ENCODE measurements around the gene EFNA1.
A peak's percentile ranks its signal among the peaks of the same experiment; 100 is the strongest.
"Not testable (repeated sequence)": the region's sequence is repeated elsewhere in the genome, so short reads cannot be mapped to it uniquely, and the experiment has no call there.

Gene EFNA1

GRCh38 chr1:155160128-155160527 lies 32.5 kb downstream of the EFNA1 start:
- no peak for DNase-seq

GRCh38 chr1:155162631-155163030 lies 35.0 kb downstream of the EFNA1 start:
- DNase-seq, result not testable (repeated sequence)

- DNase-seq, result not testable (repeated sequence)
Observed at GRCh38 chr1:155163785-155164184, 36.1 kb downstream of the EFNA1 start.

DNA sequence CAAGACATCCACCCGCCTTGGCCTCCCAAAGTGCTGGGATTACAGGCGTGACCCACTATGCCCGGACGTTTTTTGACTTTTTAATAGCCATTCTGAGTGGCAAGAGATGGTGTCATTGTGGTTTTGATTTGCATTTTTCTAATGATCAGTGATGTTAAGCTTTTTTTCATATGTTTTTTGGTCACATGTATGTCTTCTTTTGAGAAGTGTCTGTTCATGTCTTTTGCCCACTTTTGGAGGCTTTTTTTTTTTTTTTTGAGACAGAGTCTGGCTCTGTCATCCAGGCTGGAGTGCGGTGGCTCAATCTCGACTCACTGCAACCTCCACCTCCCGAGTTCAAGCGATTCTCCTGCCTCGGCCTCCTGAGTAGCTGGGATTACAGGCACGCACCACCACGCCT lies 36.9 kb downstream of the EFNA1 start:
- not testable (repeated sequence) for DNase-seq

DNA sequence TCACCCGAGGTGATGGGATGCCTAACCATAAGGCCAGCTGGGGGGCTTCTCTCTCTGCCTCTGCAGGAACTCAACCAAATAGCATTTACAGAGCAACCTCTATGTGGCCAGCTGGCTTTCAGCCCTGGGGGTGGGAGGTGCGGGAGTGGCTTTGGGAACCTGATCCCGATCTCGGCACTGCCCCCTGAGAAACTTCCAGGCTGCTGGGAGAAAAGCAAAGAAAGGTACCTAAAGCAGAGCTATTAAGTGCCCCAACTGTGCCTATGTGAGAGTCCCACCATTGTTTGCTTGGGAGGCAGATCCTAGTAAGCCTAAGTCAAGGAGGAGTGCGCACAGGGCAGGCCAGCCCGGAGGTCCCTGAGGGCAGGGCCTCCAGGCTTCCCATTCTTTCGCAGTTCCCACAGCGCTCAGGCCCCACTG lies 38.4 kb downstream of the EFNA1 start:
- no peak for DNase-seq

- no peak for DNase-seq
Observed at GRCh38 chr1:155166471-155167165, 38.9 kb downstream of the EFNA1 start.

GRCh38 chr1:155167166-155168104 lies 39.8 kb downstream of the EFNA1 start:
- peak; percentile 28 to 54 for DNase-seq

DNA sequence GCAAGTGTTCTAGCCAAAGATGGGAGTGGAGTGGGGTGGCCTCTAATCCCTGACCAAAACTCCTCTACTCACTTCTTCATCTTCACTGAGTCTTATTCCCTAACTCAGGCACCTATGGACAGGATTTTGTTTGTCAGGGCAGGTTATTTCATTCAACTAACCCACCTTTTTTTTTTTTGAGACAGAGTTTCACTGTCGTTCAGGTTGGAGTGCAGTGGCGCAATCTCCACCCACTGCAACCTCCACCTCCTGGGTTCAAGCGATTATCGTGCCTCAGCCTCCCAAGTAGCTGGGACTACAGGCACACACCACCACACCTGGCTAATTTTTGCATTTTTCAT lies 40.4 kb downstream of the EFNA1 start:
- DNase-seq, result not testable (repeated sequence)

GRCh38 chr1:155168456-155169210 lies 41.0 kb downstream of the EFNA1 start:
- DNase-seq, result no peak

- no peak for DNase-seq
Observed at GRCh38 chr1:155169541-155169940, 41.9 kb downstream of the EFNA1 start.

GRCh38 chr1:155170101-155170785 lies 42.6 kb downstream of the EFNA1 start:
- no peak for DNase-seq

DNA sequence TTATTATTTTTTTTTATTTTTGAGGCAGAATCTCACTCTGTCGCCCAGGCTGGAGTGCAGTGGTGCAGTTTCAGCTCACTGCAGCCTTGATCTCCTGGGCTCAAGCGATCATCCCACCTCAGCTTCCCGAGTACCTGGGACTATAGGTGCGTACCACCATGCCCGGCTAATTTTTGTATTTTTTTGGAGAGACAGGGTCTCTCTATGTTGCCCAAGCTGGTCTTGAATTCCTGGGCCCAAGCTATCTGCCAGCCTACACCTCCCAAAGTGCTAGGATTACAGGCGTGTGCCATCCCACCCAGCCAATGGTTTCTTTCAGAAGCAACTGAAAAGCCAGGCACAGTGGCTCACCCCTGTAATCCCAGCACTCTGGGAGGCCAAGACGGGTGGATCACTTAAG lies 43.1 kb downstream of the EFNA1 start:
- DNase-seq, result no peak

DNA sequence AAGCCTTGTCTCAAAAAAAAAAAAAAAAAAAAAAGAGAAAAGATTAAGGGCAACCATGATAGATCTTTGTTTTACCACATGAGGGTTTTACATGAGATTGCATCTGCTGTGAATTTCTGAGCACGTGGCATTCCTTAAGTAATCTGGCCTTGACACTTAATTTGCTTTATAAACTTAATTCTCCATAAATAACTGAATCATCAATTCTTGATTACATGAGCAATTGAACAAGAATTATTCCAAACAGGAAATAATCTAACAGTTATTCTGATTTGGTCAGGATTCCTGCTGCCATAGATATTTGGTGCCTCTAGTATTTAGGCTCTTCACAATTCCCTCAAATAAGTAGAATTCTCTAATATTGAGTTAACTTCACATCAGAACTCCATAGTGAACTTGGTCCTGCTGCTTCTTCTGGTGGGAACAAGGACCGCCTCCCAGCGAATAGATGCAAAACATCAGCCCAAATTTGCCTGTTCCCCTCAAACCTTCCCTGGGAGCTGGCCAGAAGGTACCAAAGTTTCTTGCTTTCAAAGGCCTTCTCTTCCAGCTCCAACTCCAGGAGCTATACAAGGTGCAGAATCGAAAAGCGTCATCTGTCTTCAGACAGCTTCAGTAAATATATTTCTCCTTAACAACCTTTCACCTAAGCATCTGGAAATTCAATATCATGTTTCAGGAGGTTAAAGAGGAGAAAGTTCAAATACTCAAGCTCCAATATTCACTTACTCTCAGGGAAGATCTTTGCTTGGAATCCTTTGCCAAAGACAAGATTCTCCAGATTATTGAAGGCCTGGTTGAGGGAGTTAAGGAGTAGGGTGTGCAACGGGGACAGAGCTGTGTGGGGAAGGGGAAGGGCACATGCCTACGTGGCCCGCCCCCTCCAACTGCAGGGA lies 44.4 kb downstream of the EFNA1 start:
- DNase-seq, result no peak

DNA sequence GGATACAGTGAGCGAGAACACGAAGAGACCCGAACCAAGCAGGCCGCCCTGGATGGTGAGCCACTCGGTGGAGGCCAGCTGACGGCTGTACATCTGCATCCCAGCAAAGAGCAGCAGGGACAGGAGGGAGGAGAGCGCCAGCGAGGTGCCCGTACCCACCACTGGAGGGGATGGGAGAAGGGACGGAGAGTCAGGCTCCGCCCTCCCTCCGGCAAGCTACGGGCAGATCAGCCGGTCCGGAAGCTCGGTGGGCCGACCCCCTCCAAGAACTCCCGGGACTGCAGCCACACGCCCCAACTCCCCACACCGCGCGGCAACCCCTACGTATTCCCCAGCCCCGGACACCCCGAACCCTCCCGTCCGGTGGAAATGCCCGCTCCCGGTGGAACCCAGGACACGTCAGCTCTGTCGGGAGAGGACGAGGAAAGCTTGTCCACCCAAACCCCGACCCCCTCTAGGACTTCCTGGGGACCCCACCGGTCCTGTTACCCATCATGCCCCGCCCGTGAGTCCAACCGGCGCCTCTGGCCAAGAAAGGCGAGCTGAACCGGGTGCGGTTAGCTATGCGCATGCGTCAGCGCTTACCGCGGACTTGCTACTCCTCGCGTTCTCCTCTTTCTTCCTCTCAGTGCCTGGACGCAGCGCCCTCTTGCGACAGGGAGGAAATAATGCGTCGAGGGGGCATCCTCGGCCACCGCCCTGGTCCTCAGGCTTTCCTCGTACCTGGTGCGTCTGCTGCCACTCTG lies 45.2 kb downstream of the EFNA1 start, which contains the start of gene KRTCAP2:
TSS of gene KRTCAP2 (minus strand) at position 573 of the 746 bp plus-strand sequence. CDS start at position 493, 80 bp downstream.
- DNase-seq, result peak; percentile 68 to 86

DNA sequence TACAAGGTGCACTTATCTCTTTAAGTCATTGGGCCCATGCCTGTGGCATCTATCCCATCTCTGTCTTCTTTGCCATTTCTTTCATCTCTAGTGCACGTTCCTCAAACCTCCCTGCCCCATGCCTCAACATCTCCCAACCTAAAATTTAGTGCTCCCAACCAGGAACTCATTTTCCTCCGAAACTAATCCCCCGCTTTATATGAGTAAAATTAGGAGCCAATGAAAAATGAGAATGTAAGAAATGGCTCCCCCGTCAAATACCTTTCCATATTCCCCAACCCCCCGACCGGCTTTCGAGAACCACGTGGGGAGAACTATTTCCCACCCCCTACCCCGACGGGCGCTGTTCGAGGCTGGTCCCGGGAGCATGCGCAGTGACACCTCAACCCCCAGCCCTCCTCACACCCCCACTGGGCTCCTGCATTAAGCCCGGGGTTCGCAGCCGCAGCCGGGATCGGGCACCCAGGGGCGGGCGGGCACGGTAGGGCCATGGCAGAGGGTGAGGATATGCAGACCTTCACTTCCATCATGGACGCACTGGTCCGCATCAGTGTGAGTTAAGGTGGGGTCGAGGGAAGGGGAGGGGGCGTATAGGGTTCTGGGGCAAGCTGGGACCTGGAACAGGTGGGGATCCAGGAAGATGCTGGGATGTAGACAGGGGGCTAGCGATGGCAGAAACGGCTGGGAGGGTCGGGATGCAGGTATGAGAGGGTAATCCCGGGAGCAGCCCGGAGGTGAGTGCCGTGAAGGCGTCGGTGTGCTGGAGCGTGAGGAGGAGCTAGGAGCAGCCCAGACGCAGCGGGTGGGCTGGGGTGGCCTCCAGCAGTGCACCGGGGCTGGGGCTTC lies 46.0 kb downstream of the EFNA1 start, which contains the start of gene TRIM46:
TSS of gene TRIM46 (plus strand) at position 372 of the 846 bp plus-strand sequence. CDS start at position 490, 118 bp downstream.
- no peak for DNase-seq

- no peak for DNase-seq
Observed at GRCh38 chr1:155174324-155175280, 46.9 kb downstream of the EFNA1 start.

GRCh38 chr1:155175281-155175926 lies 47.7 kb downstream of the EFNA1 start:
- no peak for DNase-seq

- DNase-seq, result no peak
Observed at GRCh38 chr1:155175927-155176371, 48.3 kb downstream of the EFNA1 start.
